GM12878 (cell line): Measurements from ENCODE around the gene TYROBP. TPM values are rescaled to one million over a fixed set of nuclear protein-coding genes. Genes with fewer than 3 reads are reported as not detected.
A peak's percentile ranks its signal among the peaks of the same experiment; 100 is the strongest.

Source experiments
- ATAC-seq: fragments of 200-7000 bp; cut with Tn5 transposase; 3 replicates; pipeline ENCODE4 v1.9.1; 2020; ENCODE audit warnings: mild to moderate bottlenecking, moderate library complexity
- BruUV-seq: library from RNA; stranded (reverse); fragments of 400-500 nt; replicated peaks from 2 replicates; lab custom pipeline; 2021; lab: Mats Ljungman, UMichigan
- CTCF ChIA-PET: fragments of 300-600 bp; sonication (Branson Sonifier 250); formaldehyde crosslinking; extraction: SDS; loops from one replicate; lab custom pipeline; 2021; ENCODE audit warnings: inconsistent platforms; lab: Yijun Ruan, JAX
- POLR2A ChIA-PET: fragments of 350-600 bp; formaldehyde crosslinking; extraction: SDS; loops from one replicate; lab custom pipeline; 2021; ENCODE audit warnings: inconsistent platforms; lab: Charles Lee
- RAD21 ChIA-PET: fragments of 300-600 bp; sonication (Branson Sonifier 250); formaldehyde crosslinking; loops from one replicate; lab custom pipeline; 2023; ENCODE audit warnings: antibody characterized with exemption; ENCODE audit not compliant: unreplicated experiment; lab: Charles Lee
- SMC1A ChIA-PET: fragments of 300-600 bp; sonication (Branson Sonifier 250); formaldehyde crosslinking; loops from one replicate; lab custom pipeline; 2023; ENCODE audit not compliant: unreplicated experiment, uncharacterized antibody; lab: Charles Lee
- DNase-seq: peaks from one replicate; pipeline ENCODE4 v3.0.0-alpha.2; 2011; ENCODE audit warnings: low read depth, low spot score
- FAIRE-seq: peaks from 3 replicates; lab custom pipeline; 2011; peaks lifted over from hg19 to GRCh38; lab: Jason Lieb, UNC
- H2AFZ ChIP-seq: 2 replicates; pipeline ENCODE4 v1.6.0; 2011; ENCODE audit warnings: low read depth, low read length, control low read depth; ENCODE audit not compliant: control insufficient read depth
- H3K27ac ChIP-seq: 2 replicates; pipeline ENCODE4 v1.5.1; 2011; ENCODE audit warnings: control low read depth; ENCODE audit not compliant: control insufficient read depth, insufficient read depth
- H3K27me3 ChIP-seq, 2 experiments: replicated peaks in 1 of 2; 2 replicates each; pipeline versions ENCODE4 v1.6.0 to v1.6.1; 2011; ENCODE audit warnings: low read length in 1 of 2; ENCODE audit not compliant: control insufficient read depth in 2 of 2, insufficient read depth in 2 of 2
- H3K36me3 ChIP-seq, 2 experiments: 2 replicates each; pipeline ENCODE4 v1.5.1; 2011; ENCODE audit warnings: low read length in 1 of 2; ENCODE audit not compliant: control insufficient read depth in 2 of 2, insufficient read depth in 2 of 2
- H3K4me1 ChIP-seq: 2 replicates; pipeline ENCODE4 v1.6.1; 2011; ENCODE audit warnings: mild to moderate bottlenecking, low read length, moderate library complexity, mixed read lengths; ENCODE audit not compliant: control insufficient read depth, insufficient read depth
- H3K4me2 ChIP-seq: 2 replicates; pipeline ENCODE4 v1.6.0; 2011; ENCODE audit warnings: control low read depth; ENCODE audit not compliant: control insufficient read depth, insufficient read depth
- H3K4me3 ChIP-seq: fragments of 200-600 bp; sonication (generic); 2 replicates; pipeline ENCODE4 v1.5.1; 2016
- H3K79me2 ChIP-seq: 2 replicates; pipeline ENCODE4 v1.6.0; 2011; ENCODE audit warnings: low read length; ENCODE audit not compliant: control insufficient read depth, insufficient read depth
- H3K9ac ChIP-seq: 2 replicates; pipeline ENCODE4 v1.8.0; 2011; ENCODE audit warnings: low read length, control low read depth, mixed read lengths; ENCODE audit not compliant: control insufficient read depth, insufficient read depth
- H3K9me3 ChIP-seq: replicated peaks from 3 replicates; pipeline ENCODE4 v1.5.1; 2011; ENCODE audit warnings: mild to moderate bottlenecking, low read length; ENCODE audit not compliant: control insufficient read depth, insufficient read depth
- H4K20me1 ChIP-seq: 2 replicates; pipeline ENCODE4 v1.6.0; 2011; ENCODE audit not compliant: control insufficient read depth, insufficient read depth
- EED ChIP-seq: sonication (generic); IDR thresholded peaks from 2 replicates; pipeline ENCODE4 v1.6.1; 2016; ENCODE audit warnings: antibody characterized with exemption, low read depth
- FOXM1 ChIP-seq: IDR thresholded peaks from 2 replicates; pipeline ENCODE4 v1.6.1; 2012; ENCODE audit warnings: low read depth, mild to moderate bottlenecking, inconsistent platforms, low read length, moderate library complexity
- HDAC6 ChIP-seq: fragments of 200-600 bp; sonication (generic); IDR thresholded peaks from one replicate; pipeline ENCODE4 v1.8.0; 2017; ENCODE audit warnings: antibody characterized with exemption; ENCODE audit not compliant: unreplicated experiment
- HDGF ChIP-seq: fragments of 450-650 bp; IDR thresholded peaks from 2 replicates; pipeline ENCODE4 v1.6.1; 2016; ENCODE audit warnings: antibody characterized with exemption
- KDM1A ChIP-seq: fragments of 200-600 bp; sonication (generic); IDR thresholded peaks from 2 replicates; pipeline ENCODE4 v1.6.1; 2016; ENCODE audit warnings: borderline replicate concordance
- LARP7 ChIP-seq: fragments of 450-650 bp; IDR thresholded peaks from 2 replicates; pipeline ENCODE4 v1.6.1; 2017; ENCODE audit warnings: mild to moderate bottlenecking
- NFYA ChIP-seq: IDR thresholded peaks from 2 replicates; pipeline ENCODE4 v1.6.1; 2011; ENCODE audit warnings: low read depth, mild to moderate bottlenecking, low read length, improper control_type of control experiment, borderline replicate concordance
- SP1 ChIP-seq: IDR thresholded peaks from one replicate; pipeline ENCODE4 v1.6.1; 2011; ENCODE audit warnings: low read depth, low read length
- SREBF2 ChIP-seq: IDR thresholded peaks from 2 replicates; pipeline ENCODE4 v1.6.1; 2012; ENCODE audit warnings: mild to moderate bottlenecking, low read length
- TCF12 ChIP-seq: IDR thresholded peaks from 2 replicates; pipeline ENCODE4 v1.6.1; 2011; ENCODE audit warnings: low read depth, mild to moderate bottlenecking, low read length
- YY1 ChIP-seq: IDR thresholded peaks from 2 replicates; pipeline ENCODE4 v1.6.1; 2011; ENCODE audit warnings: low read depth, mild to moderate bottlenecking, low read length
- ZNF207 ChIP-seq: fragments of 450-650 bp; IDR thresholded peaks from 2 replicates; pipeline ENCODE4 v1.6.1; 2014; ENCODE audit warnings: antibody characterized with exemption, mild to moderate bottlenecking, borderline replicate concordance
- WGBS: methylation state at CpG from one replicate; pipeline ENCODE4 v1.1.6; 2016; ENCODE audit warnings: low lambda C conversion rate; ENCODE audit not compliant: insufficient replicate concordance, insufficient coverage; ENCODE audit errors: missing lambda C conversion rate; 5-methylcytosine and 5-hydroxymethylcytosine counted together
- in situ Hi-C: fragments of 300-500 bp; cut with MboI; formaldehyde crosslinking; loops from 9 replicates; pipeline ENCODE4 v1.14.3; 2018; ENCODE audit warnings: mixed read lengths
- intact Hi-C: fragments of 100-400 bp; cut with micrococcal nuclease; formaldehyde crosslinking; loops from one replicate; pipeline ENCODE4 v1.14.2; 2022; ENCODE audit not compliant: unreplicated experiment
- polyA plus RNA-seq, 11 experiments: library from polyadenylated mRNA; depleted of rRNA in 4 of 11; unstranded in 6 of 11; stranded (reverse) in 5 of 11; fragments of >200 nt; fragmentation: Nextera tagmentation in 4 of 11; fragmentation: Illumina TruSeq in 1 of 11; extraction: Ambion mirVana in 4 of 11; extraction: Trizol in 1 of 11; gene quantifications; 1 replicate in 1 of 11; 2 replicates in 10 of 11; pipeline versions ENCODE4 v1.2.1 to v1.2.3, GENCODE V29; 2011 to 2016; ENCODE audit warnings: inconsistent platforms in 2 of 11, missing spikeins in 2 of 11, low read depth in 1 of 11
- total RNA-seq, 4 experiments: library from RNA; depleted of rRNA in 3 of 4; stranded (reverse); fragments of >200 nt in 3 of 4; fragmentation: Illumina TruSeq in 1 of 4; extraction: Trizol in 1 of 4; gene quantifications; 2 replicates each; pipeline versions ENCODE4 v1.2.1 to v1.2.3, GENCODE V29; 2013 to 2021
- TF ChIP-seq, protein P1 (sequence below): fragments of 450-650 bp; formaldehyde crosslinking; IDR thresholded peaks from 2 replicates; pipeline ENCODE4 v1.5.0; 2022; ENCODE audit warnings: mild to moderate bottlenecking, missing genetic modification characterization
- TF ChIP-seq, protein P2 (sequence below): IDR thresholded peaks from 2 replicates; pipeline ENCODE4 v1.6.1; 2012; ENCODE audit warnings: low read length, inconsistent platforms

TYROBP gene
- total and polyA plus RNA-seq, 10 of the 15 experiments (the other 5 are each of a cell fraction or from before 2014, with no cell fraction given) = 0.33 to 2.4 (median 0.58) TPM; not detected in 2

DNA sequence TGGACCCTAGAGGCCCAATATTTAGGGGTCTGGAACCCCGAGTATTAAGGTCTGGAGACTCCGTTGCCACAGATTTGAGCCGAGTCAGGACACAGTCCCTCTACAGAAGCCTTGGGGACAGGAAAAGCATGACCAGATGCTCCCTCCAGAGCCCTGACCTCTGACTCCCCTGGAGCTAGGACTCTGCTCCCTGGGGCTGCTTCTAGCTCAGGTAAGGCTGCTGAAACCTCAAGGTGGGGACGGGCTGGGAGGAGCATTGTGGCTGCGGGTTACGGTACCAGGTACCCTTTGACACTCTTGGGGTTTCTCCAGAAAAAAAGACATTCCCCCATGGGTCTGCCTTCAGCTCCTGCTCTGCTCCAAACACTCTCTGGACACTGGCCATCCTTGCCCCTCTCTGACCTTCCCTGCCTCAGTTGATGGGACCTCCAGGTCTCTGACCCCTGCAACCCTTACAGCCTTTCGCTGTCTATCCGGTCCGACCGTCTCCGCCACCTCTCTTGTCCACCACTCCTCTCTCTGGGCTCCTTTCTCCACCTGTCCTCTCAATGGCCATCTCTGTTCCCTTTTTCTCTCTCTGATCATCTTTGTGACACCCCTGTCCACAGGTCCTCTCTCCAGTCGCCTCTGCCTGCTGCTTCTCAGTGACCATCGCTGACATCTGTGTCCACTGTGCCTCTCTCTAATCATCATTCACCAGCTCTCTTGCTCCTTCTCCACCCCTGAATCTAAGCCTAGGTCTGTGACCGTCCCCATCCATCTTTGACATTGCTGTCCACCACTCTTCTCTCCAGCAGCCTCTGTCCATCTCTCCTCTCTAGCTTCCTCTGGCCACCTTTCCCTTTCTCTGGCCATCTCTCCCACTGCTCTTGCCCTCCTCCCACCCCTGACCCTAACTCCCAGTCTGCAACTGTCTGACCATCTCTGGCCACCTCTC, 29.5 kb upstream of the TYROBP start:
- TF ChIP-seq EED = no peak
- TF ChIP-seq HDAC6 = no peak
- no peak for TF ChIP-seq YY1
- TF ChIP-seq SP1 = no peak
- TF ChIP-seq LARP7 = no peak
- TF ChIP-seq NFYA = no peak
- TF ChIP-seq HDGF = no peak
- no peak for TF ChIP-seq KDM1A
- TF ChIP-seq FOXM1 = no peak
- TF ChIP-seq ZNF207 = no peak
- TF ChIP-seq, protein P1, sequence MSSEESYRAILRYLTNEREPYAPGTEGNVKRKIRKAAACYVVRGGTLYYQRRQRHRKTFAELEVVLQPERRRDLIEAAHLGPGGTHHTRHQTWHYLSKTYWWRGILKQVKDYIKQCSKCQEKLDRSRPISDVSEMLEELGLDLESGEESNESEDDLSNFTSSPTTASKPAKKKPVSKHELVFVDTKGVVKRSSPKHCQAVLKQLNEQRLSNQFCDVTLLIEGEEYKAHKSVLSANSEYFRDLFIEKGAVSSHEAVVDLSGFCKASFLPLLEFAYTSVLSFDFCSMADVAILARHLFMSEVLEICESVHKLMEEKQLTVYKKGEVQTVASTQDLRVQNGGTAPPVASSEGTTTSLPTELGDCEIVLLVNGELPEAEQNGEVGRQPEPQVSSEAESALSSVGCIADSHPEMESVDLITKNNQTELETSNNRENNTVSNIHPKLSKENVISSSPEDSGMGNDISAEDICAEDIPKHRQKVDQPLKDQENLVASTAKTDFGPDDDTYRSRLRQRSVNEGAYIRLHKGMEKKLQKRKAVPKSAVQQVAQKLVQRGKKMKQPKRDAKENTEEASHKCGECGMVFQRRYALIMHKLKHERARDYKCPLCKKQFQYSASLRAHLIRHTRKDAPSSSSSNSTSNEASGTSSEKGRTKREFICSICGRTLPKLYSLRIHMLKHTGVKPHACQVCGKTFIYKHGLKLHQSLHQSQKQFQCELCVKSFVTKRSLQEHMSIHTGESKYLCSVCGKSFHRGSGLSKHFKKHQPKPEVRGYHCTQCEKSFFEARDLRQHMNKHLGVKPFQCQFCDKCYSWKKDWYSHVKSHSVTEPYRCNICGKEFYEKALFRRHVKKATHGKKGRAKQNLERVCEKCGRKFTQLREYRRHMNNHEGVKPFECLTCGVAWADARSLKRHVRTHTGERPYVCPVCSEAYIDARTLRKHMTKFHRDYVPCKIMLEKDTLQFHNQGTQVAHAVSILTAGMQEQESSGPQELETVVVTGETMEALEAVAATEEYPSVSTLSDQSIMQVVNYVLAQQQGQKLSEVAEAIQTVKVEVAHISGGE (CRISPR knock-in tag) = no peak
- TF ChIP-seq SREBF2 = no peak
- TF ChIP-seq, protein P2, sequence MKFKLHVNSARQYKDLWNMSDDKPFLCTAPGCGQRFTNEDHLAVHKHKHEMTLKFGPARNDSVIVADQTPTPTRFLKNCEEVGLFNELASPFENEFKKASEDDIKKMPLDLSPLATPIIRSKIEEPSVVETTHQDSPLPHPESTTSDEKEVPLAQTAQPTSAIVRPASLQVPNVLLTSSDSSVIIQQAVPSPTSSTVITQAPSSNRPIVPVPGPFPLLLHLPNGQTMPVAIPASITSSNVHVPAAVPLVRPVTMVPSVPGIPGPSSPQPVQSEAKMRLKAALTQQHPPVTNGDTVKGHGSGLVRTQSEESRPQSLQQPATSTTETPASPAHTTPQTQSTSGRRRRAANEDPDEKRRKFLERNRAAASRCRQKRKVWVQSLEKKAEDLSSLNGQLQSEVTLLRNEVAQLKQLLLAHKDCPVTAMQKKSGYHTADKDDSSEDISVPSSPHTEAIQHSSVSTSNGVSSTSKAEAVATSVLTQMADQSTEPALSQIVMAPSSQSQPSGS = no peak
- no peak for TF ChIP-seq TCF12
- SMC1A ChIA-PET = no interaction called here
- H3K27ac ChIP-seq = no peak overlapping the region
- no peak overlapping the region; the same call in 1 of the 2 replicates for H3K9ac ChIP-seq
- no peak overlapping the region for H2AFZ ChIP-seq
- FAIRE-seq (no peak), DNase-seq (no peak), ATAC-seq (no peak)
- peak overlapping the region; percentile 52; the same call in 1 of the 2 replicates for H3K4me2 ChIP-seq
- H3K9me3 ChIP-seq = no peaks in the 10 kb centered on the region
- BruUV-seq = no TSS peak
- no peaks in the 10 kb centered on the region for H3K79me2 ChIP-seq
- no peaks in the 10 kb centered on the region for H3K36me3 ChIP-seq
- 65% methylated on average over 14 of the region's 14 CpGs for WGBS
- no peaks in the 10 kb centered on the region for H4K20me1 ChIP-seq
- POLR2A ChIA-PET = no interaction called here
- H3K4me1 ChIP-seq = no peaks in the 10 kb centered on the region
- RAD21 ChIA-PET = no interaction called here
- H3K4me3 ChIP-seq = peak overlapping the region; percentile 75; the same call in 1 of the 2 replicates
- intact Hi-C loops (no loop called here), in situ Hi-C loops (no loop called here)
- H3K27me3 ChIP-seq = no peaks in the 10 kb centered on the region; a peak in 1 of 4 replicates
- CTCF ChIA-PET = interaction anchor here (1.1 kb wide), 1 partner anchor 12 kb away, joined by 3 read pairs; no protein-coding TSS in a partner anchor
